Hypothalamus (tissue), 51 donors: Measurements from ENCODE around the gene EFNB1.

Source experiments
- DNase-seq, 51 donors: peaks; one replicate each; lab custom pipeline; 2025; lab: John Stamatoyannopoulos, UW

Gene EFNB1

DNA sequence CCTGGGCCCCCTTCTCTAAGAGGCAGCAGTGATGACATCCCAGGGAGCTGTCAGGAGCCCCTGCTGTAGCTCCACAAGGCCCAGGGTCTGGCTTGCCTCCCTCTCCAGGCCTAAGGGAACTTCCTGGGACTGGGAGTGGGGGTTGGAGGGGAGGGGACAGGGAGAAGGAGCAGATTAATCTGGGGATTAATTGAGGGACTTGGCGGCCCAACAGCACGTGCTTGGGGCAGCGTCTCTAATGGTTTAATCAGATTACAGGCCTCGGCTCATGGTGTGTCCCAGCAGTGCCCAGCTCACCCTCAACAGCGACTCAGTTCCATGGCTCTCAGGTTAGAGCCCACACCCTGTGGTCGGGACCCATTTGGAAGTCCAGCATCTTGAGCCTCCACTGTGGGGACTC is 47.9 kb downstream of the EFNB1 start:
- DNase-seq = no peak

DNA sequence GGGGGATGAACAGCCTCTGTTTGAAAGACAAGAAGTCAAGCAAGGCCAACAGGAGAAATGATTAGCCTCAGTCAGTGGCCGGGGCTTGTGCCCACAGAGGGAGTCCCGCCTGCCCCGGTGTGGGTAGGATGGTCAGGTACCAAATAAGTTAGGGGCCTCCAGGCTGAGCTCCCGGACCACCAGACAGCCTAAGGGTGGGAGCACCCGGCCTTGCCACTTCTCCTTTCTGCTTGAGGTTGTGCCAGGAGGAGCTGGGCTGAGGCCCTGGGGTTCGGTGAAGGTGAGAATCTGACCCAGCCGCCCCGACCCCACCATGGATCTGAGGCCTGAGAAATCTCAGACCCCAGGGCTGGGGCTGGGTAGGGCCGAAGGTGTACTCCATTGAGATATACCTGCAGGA is 48.8 kb downstream of the EFNB1 start:
- DNase-seq = no peak

DNA sequence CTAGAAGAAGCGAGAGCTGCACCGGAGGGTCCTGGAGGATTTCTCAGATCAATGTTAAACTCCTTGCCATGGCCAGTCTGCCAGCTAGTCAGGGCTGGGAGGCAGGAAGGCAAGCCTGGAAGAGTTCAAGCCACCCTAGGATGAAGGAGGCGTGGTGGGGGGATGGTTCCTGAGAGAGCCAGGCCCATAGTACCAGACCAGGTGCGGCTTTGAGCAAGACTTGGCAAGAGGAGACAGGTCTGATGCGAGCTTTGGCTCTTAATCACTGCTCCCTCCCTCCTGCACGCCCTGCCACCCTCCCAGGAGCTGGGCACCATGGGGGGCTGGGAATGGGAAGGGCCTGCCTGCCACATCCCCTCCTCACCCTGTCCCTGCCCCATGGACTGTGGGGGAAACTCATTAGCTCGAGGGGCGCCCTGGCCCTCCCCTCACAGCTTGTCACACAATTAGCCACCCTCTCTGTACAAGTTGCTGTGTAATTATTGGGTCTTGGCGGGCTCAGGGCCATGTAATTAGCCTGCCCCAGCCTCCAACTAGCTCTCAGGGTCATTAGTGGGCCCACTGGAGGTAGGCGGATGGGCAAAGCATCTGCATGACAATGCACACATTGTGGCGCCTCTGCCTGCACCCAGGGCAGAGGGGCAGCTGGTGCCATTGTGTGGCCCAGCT is 50.3 kb downstream of the EFNB1 start:
- DNase-seq = no peak

DNA sequence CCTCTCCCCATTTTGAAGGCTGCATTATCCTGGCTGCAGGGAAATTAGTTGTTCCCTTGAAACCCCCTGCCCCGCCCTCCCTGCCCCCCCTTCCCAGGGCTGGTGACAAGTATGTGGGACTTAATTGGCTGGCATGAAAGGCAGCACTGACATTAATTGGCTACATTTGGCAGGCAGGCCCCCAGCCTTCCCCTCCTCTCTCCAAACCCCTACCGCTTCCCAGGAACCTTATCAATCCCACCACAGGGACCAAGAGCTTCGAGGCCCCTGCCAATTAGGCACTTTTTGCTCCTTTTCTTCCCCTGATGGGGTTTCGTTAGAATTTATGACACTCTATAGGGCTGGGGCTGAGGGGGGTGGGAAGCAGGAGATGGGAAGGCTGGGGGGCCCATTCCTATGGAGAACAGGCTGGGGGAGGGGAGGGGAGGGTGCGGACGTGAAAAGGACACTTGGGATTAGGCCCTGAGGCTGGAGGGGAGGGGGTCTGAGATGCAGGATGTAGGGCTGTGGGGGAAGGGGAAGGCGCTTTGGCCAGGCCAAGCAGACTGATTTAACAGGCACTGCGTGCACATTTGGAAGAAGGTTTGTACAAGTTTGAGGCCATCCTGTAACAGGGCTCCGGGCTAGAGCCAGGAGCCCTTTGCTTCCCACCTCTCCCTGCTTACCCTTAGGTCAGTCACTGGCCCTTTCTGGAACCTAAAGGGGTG is 52.2 kb downstream of the EFNB1 start:
- DNase-seq = no peak

DNA sequence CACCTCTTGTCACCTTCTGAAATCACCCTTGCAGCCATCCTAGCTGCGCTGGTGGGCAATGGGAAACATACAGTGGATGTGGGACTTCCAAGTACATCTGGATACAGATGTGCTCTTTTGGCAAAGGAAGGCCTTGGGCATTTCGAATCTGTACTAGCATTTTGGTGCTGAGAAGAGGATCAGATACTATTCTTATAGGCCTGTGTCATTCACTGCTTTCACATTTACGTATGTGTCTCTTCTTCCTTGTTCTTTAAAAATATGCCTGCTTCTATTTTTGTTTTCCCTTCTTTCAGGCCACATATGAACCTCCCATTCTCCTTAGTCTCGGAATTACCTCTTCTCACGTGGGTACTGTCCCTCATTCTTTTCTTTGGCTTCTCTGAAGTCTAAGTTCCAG is 53.1 kb downstream of the EFNB1 start:
- no peak for DNase-seq

DNA sequence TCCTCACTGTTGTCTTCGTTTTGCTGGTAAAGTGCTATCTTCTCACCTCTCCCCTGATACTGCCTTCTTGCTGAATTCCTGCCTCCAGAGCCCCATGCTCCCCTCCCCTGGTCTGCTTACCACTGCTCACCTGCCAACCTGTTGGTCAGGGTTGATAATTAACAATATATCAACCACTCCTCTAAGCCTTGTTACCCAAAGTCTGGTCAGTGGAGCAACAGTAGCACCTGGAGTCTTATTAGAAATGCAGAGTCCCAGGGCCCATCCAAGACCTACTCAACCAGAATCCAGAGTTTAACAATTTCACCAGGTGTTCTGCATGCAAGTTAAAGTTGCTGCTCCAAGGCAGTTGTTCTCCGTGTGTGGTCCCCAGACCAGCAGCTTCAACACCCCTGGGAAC is 55.0 kb downstream of the EFNB1 start:
- no peak for DNase-seq

DNA sequence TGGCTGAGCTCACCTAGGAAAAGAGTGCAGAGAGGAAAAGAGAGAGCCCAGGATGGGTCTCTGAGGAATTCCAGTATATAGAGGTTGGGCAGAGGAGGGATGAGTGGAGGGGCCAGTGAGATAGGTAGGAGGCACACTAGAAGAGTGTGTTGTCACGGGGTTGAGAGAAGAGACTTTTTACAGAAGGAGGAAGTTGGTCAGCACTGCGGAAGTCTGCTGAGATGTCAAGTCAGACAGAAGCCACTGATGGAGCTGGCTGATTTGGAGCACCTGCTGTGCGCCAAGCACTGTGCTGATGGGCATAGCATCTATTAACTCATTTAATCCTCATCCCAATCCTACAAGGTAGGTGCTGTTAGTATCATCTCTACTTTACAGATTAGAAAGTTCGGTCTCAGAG is 60.4 kb downstream of the EFNB1 start:
- DNase-seq = no peak
